Measurements from ENCODE around the gene ACBD3.

Gene ACBD3

DNA sequence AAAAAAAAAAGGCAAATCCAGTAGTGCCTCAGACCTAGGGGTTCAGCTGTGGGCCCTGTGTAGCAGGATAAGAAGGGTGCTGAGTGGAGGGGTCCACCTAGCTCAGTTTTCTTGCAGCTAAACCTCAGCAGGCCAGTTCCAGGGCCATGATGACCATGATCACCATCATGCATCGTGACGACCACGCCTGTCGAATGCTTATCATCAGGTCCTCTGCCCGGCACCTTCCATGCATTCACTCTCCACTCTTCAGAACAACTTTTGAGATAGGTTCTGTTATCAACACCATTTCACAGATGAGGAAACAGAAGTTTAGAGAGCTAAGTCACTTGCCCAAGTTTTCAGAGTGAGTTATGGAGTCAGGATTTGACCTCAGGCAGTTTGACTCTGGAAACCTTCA lies 54.9 kb downstream of the ACBD3 start:
- Histone ChIP-seq H3K27ac (ENCODE audit: low read length) (no peak overlapping the region), H3K27me3 (ENCODE audit: control insufficient read depth, insufficient read depth, low read length) (no peaks in the 10 kb centered on the region), H3K4me1 (ENCODE audit: control insufficient read depth, low read depth, low read length) (peaks cover 11% of the 10 kb centered on the region), H3K9me3 (ENCODE audit: control insufficient read depth, low read depth, low read length) (no peaks in the 10 kb centered on the region), H3K9ac (ENCODE audit: low read length) (no peak overlapping the region), H3K36me3 (ENCODE audit: control insufficient read depth, low read depth, low read length) (no peaks in the 10 kb centered on the region), H3K4me3 (ENCODE audit: low read length) (no peak overlapping the region)

DNA sequence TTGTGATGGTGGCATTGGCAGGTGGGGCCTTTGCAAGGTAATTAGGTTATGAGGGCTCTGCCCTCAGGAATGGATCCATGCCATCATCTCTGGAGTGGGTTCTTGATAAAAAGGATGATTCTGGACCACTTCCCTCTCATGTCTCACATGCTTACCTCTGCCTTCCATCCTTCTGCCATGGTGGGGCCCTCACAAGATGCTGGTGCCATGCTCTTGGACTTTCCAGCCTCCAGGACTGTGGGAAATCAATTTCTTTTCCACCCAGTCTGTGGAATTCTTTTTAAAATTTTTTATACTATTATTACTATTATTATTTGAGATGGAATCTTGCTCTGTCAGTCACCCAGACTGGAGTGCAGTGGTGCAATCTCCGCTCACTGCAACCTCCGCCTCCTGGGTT lies 57.3 kb downstream of the ACBD3 start:
- Histone ChIP-seq H3K27ac (ENCODE audit: low read length) (no peak overlapping the region), H3K9ac (ENCODE audit: low read length) (no peak overlapping the region), H3K27me3 (ENCODE audit: control insufficient read depth, insufficient read depth, low read length) (no peaks in the 10 kb centered on the region), H3K36me3 (ENCODE audit: control insufficient read depth, low read depth, low read length) (no peaks in the 10 kb centered on the region), H3K4me3 (ENCODE audit: low read length) (no peak overlapping the region), H3K9me3 (ENCODE audit: control insufficient read depth, low read depth, low read length) (no peaks in the 10 kb centered on the region), H3K4me1 (ENCODE audit: control insufficient read depth, low read depth, low read length) (peaks cover 15% of the 10 kb centered on the region)

DNA sequence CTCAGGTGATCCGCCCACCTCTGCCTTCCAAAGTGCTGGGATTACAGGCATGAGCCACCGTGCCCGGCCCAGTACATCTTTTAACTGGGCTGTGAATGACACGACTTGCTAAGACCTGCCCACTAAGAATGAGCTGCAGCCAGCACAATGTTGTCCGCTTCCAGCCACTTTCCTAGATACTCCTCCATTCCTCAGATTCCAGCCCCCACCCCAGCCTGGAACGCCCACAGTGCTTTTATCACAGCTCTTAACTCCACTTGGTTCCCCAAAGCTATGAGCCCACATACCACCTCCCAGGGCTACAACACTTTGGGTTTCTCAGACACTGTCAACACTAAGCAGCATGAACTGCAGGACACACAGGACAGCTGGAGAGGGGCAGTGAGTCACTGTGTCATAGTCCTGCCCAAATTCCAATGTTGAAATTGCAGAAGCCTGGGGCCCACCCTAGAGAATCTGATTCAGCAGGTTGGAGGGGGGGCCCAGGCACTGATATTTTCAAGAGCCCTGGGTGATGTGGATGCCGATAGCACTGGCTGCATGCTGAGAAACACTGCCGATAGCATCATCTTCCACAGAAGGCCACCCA lies 58.0 kb downstream of the ACBD3 start:
- no peaks in the 10 kb centered on the region for H3K9me3 ChIP-seq (ENCODE audit: control insufficient read depth, low read depth, low read length)
- H3K4me1 ChIP-seq (ENCODE audit: control insufficient read depth, low read depth, low read length), result peaks cover 16% of the 10 kb centered on the region
- H3K27me3 ChIP-seq (ENCODE audit: control insufficient read depth, insufficient read depth, low read length), result no peaks in the 10 kb centered on the region
- no peak overlapping the region for H3K9ac ChIP-seq (ENCODE audit: low read length)
- no peak overlapping the region for H3K27ac ChIP-seq (ENCODE audit: low read length)
- no peaks in the 10 kb centered on the region for H3K36me3 ChIP-seq (ENCODE audit: control insufficient read depth, low read depth, low read length)
- no peak overlapping the region for H3K4me3 ChIP-seq (ENCODE audit: low read length)

DNA sequence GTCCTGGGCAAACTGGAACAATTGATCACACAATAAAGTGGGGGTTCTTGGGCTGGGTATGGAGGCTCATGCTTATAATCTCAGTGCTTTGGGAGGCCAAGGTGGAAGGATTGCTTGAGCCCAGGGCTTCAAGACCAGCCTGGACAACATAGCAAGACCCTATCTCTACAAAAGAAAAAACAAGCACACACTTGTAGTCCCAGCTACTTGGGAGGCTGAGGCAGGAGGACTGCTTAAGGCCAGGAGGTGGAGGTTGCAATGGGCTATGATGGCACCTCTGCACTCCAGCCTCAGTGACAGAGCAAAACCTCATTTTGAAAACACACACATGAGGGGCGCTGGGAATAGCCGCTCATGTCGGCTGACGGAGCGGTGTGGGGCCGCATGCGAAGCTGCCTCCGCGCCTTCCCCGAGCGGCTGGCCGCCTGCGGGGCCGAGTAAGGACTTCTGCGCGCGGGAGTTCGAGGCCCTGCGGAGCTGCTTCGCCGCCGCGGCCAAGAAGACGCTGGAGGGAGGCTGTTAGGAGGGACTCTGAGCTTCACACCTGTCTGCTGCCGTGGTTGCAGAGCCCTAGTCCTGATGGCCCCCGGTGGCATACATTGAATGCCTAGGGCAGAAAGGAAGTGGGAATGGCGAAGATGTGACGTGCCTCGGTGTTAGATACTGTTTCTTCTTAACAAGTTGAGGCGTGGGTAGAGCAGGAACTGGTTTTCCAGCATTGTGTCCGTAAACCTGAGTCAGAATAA lies 59.5 kb downstream of the ACBD3 start:
- Histone ChIP-seq H3K4me1 (ENCODE audit: control insufficient read depth, low read depth, low read length) (peaks cover 23% of the 10 kb centered on the region), H3K27me3 (ENCODE audit: control insufficient read depth, insufficient read depth, low read length) (no peaks in the 10 kb centered on the region), H3K4me3 (ENCODE audit: low read length) (no peak overlapping the region), H3K9me3 (ENCODE audit: control insufficient read depth, low read depth, low read length) (no peaks in the 10 kb centered on the region), H3K9ac (ENCODE audit: low read length) (no peak overlapping the region), H3K36me3 (ENCODE audit: control insufficient read depth, low read depth, low read length) (no peaks in the 10 kb centered on the region), H3K27ac (ENCODE audit: low read length) (no peak overlapping the region)

DNA sequence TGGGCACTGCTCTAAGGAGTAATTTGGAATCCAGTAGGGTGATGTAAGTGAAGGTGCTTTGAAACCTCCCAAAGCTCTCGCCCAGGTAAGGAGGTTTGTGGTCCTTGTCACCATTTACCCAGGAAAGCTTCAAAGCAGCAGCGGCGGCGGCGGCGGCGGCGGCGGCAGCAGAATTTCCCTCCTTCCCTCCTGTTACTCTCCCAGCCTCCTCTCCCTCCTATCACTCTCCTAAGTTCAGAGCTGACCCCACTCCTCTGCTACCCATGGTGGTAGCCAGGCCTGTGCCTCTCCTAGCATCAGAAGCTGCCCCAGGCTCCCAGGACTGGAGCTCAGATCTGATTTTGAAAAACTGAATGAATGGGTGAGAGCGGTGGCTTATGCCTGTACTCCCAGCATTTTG lies 60.7 kb downstream of the ACBD3 start:
- H3K36me3 ChIP-seq (ENCODE audit: control insufficient read depth, low read depth, low read length), result no peaks in the 10 kb centered on the region
- H3K27me3 ChIP-seq (ENCODE audit: control insufficient read depth, insufficient read depth, low read length), result peaks cover 3% of the 10 kb centered on the region
- H3K9ac ChIP-seq (ENCODE audit: low read length), result no peak overlapping the region
- H3K4me1 ChIP-seq (ENCODE audit: control insufficient read depth, low read depth, low read length), result peaks cover 23% of the 10 kb centered on the region
- no peaks in the 10 kb centered on the region for H3K9me3 ChIP-seq (ENCODE audit: control insufficient read depth, low read depth, low read length)
- no peak overlapping the region for H3K4me3 ChIP-seq (ENCODE audit: low read length)
- H3K27ac ChIP-seq (ENCODE audit: low read length), result no peak overlapping the region

DNA sequence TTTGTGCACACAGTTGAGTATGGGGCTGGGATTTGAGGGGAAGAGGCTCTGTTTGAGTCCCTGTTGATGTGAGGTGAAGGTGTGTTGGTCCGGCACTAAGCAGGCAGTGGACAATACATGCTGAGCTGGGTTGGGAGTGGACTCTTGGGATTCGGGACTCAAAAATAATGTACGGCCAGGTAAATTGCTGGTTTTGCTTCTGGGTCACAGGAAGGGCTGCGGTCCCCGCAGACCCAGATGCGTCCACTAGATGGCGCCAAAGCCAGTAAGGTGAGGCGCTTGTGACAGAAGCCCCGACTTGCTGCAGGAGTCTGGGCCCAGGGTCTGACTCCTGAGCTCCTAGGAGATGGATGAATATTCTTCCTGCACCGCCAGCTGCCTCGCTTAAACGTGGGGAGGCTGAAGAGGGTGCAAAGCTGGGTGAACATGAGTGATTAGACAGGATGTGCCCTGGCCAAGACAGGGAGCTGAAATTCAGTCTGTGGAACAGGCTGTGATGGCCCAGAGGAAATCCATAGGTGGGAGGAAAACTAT lies 61.4 kb downstream of the ACBD3 start:
- Histone ChIP-seq H3K4me1 (ENCODE audit: control insufficient read depth, low read depth, low read length) (peaks cover 23% of the 10 kb centered on the region), H3K4me3 (ENCODE audit: low read length) (no peak overlapping the region), H3K27ac (ENCODE audit: low read length) (no peak overlapping the region)

DNA sequence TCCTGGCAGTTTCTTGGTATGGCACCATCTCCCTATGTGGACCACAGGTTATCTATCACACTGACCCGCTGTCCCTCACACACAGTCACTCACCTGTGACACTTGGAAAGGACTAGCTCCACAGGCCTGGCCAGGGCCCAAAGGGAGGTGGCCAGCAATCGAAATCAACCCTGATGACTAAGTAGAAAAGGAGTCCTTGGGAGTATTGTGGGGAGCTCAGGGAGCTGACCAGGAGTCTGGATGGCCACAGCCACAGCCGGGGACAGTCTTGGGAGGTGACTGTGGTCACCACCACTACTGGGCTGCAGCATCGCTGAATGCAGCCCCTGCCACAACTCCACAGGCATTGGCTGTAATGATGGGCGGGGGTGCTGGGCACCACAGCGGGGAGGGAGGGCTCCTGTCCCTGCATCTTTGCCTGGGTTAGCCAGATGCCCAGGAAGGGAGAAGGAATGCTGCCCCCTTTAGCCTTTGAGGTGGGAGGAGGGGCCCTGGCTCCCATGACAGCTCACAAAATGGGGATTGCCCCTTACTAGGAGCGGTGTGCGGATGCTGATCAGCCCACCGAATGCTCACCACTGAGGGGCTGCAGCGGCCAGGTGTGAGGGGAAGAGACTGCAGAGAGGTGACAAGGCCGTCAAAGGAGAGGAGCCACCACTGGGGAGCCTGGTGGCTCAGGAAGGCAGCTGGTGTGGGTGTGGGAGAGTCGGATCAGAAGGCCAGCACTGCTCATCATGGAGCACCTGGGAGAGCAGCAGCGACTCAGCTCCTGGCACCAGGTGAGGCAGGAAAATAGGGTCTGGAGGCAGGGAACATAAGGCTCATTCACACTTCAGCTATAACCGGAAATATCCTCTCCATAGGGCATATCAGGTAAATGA lies 62.7 kb downstream of the ACBD3 start:
- Histone ChIP-seq H3K36me3 (ENCODE audit: control insufficient read depth, low read depth, low read length) (no peaks in the 10 kb centered on the region), H3K4me3 (ENCODE audit: low read length) (no peak overlapping the region), H3K27ac (ENCODE audit: low read length) (no peak overlapping the region), H3K9ac (ENCODE audit: low read length) (no peak overlapping the region), H3K4me1 (ENCODE audit: control insufficient read depth, low read depth, low read length) (peaks cover 23% of the 10 kb centered on the region), H3K9me3 (ENCODE audit: control insufficient read depth, low read depth, low read length) (no peaks in the 10 kb centered on the region), H3K27me3 (ENCODE audit: control insufficient read depth, insufficient read depth, low read length) (peaks cover 12% of the 10 kb centered on the region)

More for the DNA sequence above, 61.4 kb downstream of the ACBD3 start:
- Histone ChIP-seq H3K27me3 (ENCODE audit: control insufficient read depth, insufficient read depth, low read length) (peaks cover 10% of the 10 kb centered on the region), H3K9me3 (ENCODE audit: control insufficient read depth, low read depth, low read length) (no peaks in the 10 kb centered on the region), H3K36me3 (ENCODE audit: control insufficient read depth, low read depth, low read length) (no peaks in the 10 kb centered on the region), H3K9ac (ENCODE audit: low read length) (no peak overlapping the region)

DNA sequence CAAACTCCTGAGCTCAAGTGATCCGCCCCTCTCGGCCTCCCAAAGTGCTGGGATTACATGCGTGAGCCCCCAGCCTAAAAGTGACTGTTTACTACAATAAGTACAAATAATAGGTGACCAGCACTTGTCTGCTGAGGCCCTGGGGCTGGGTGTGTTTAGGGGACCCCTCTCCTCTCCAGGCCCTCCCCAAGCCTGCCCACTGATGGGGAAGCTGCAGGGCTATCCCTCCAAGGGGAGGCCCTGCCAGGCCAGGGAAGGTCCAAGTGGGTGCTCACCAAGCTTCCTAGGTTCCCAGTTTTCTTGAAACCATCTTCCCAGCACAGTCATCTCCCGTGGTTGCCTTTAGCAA lies 63.4 kb downstream of the ACBD3 start:
- Histone ChIP-seq H3K4me1 (ENCODE audit: control insufficient read depth, low read depth, low read length) (peaks cover 23% of the 10 kb centered on the region), H3K27me3 (ENCODE audit: control insufficient read depth, insufficient read depth, low read length) (peaks cover 12% of the 10 kb centered on the region), H3K4me3 (ENCODE audit: low read length) (no peak overlapping the region), H3K9me3 (ENCODE audit: control insufficient read depth, low read depth, low read length) (no peaks in the 10 kb centered on the region), H3K9ac (ENCODE audit: low read length) (no peak overlapping the region), H3K27ac (ENCODE audit: low read length) (no peak overlapping the region), H3K36me3 (ENCODE audit: control insufficient read depth, low read depth, low read length) (no peaks in the 10 kb centered on the region)

DNA sequence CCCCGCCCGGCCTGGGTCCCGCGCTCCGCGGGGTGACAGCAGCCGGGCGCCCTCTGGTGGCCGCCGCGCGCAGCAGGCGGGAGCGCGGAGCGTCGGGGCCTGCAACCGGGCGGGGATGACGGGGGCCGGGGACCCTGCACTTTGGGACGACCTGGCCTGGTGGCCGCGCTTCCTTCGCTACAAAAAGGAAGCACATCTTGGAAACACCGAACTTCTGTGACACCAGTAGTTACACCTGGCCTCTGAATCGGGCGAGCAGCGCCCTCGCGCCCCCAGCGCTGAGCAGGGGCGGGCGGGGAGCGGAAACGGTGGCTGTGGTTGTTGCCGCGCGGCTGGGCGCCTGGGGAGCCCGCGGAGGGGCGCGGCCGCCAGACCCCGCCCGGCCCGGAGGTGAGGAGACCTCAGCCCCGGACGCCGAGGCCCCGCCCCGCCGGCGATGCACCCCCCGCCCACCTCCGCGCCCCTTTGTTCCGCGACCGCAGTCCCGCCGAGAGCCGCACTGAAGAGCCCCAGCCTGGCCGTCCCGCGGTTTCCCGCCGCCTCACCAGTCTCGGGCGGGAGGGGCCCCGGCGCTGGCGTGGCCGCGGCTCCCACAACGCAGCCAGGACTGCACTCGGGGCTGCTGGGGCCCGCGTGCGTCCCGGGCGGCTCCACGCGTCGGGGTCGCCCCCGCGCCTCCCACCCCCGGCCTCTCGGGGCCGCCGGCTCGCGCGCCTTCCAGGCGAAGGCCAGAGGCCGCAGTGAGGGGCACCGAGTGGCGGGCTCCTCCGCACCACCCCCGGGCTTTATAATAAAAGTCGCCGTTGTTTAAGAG lies 64.7 kb downstream of the ACBD3 start:
- H3K9me3 ChIP-seq (ENCODE audit: control insufficient read depth, low read depth, low read length), result no peaks in the 10 kb centered on the region
- H3K9ac ChIP-seq (ENCODE audit: low read length), result peak overlapping the region; percentile 85
- peaks cover 12% of the 10 kb centered on the region for H3K27me3 ChIP-seq (ENCODE audit: control insufficient read depth, insufficient read depth, low read length)
- H3K36me3 ChIP-seq (ENCODE audit: control insufficient read depth, low read depth, low read length), result no peaks in the 10 kb centered on the region
- H3K4me3 ChIP-seq (ENCODE audit: low read length), result peak overlapping the region; percentile 75
- H3K4me1 ChIP-seq (ENCODE audit: control insufficient read depth, low read depth, low read length), result peaks cover 17% of the 10 kb centered on the region
- H3K27ac ChIP-seq (ENCODE audit: low read length), result peak overlapping the region; percentile 57

DNA sequence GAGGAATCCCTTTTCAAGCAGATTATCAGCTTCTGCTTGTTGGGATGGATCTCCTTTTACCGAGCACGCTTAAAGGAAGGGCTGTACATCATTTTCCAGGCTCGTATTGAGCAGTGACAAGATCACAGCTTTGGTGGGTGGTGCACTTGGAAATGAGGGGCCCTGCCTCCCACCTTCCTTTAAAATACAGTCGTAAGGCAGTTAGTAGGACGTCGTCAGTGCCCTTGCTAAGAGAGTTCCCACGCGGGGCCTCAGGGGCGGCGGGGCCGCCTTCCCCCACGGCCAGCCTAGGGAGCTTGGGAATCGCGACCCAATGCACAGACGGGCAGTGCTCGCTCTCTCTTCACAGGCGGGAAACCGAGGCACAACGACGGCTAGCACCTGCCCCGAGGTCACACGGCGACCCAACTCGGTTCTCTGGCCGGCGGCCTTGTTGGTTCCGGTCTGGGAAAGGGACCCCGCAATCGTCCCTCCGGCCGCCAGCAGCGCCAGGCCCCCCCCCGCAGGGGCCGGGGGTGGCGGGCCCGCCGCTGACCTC lies 65.4 kb downstream of the ACBD3 start:
- Histone ChIP-seq H3K4me1 (ENCODE audit: control insufficient read depth, low read depth, low read length) (peaks cover 17% of the 10 kb centered on the region), H3K9ac (ENCODE audit: low read length) (no peak overlapping the region)

DNA sequence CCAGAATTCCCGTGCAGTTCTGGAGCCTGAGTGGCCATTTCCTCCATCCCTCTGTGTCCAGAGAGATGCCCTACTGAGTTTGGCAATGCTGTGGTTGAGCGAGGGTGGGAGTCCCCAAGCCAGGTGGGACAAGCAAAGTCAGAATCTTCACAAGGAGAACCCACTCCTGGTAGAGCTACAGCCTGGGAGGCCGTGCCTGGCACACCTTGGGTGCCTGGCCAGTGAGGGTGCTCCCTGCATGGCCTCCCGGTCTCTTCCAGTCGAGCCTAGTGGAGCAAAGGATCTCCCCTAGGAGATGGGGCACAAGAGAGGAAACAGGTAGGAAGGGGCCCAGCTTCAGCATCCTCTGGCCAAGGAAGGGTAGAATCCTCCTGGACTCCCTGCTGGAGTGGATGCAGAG lies 66.1 kb downstream of the ACBD3 start:
- Histone ChIP-seq H3K9ac (ENCODE audit: low read length) (no peak overlapping the region), H3K27ac (ENCODE audit: low read length) (no peak overlapping the region), H3K9me3 (ENCODE audit: control insufficient read depth, low read depth, low read length) (no peaks in the 10 kb centered on the region), H3K4me3 (ENCODE audit: low read length) (no peak overlapping the region), H3K4me1 (ENCODE audit: control insufficient read depth, low read depth, low read length) (peaks cover 16% of the 10 kb centered on the region), H3K36me3 (ENCODE audit: control insufficient read depth, low read depth, low read length) (no peaks in the 10 kb centered on the region), H3K27me3 (ENCODE audit: control insufficient read depth, insufficient read depth, low read length) (peaks cover 12% of the 10 kb centered on the region)

More for the DNA sequence above, 65.4 kb downstream of the ACBD3 start:
- no peak overlapping the region for H3K27ac ChIP-seq (ENCODE audit: low read length)
- peak overlapping the region; percentile 15 for H3K4me3 ChIP-seq (ENCODE audit: low read length)
- H3K27me3 ChIP-seq (ENCODE audit: control insufficient read depth, insufficient read depth, low read length), result peaks cover 12% of the 10 kb centered on the region
- no peaks in the 10 kb centered on the region for H3K9me3 ChIP-seq (ENCODE audit: control insufficient read depth, low read depth, low read length)
- no peaks in the 10 kb centered on the region for H3K36me3 ChIP-seq (ENCODE audit: control insufficient read depth, low read depth, low read length)

Data from iPS-18a (cell line).